Natural killer cell treated with Interleukin-12 subunit alpha and Interleukin-12 subunit beta and Interleukin-15 and Interleukin-18, amount 100 ng/mL, for 72 hours (primary cell): ENCODE measurements around the gene EXOC4. TPM values are rescaled to one million over a fixed set of nuclear protein-coding genes. Genes with fewer than 3 reads are reported as not detected.

Experiments used
- ATAC-seq, 2 donors: fragments of 150-1000 bp; cut with Tn5 transposase in 1 of 2; sonication (Bioruptor Pico), chemical (Tn5 transposase) in 1 of 2; 2 replicates each; pipeline ENCODE4 v1.10.0; 2021
- DNase-seq: peaks from one replicate; pipeline ENCODE4 v3.0.0; 2022; ENCODE audit warnings: low spot score
- H3K27ac Mint-ChIP-seq, 2 donors: 1 replicate in 1 of 2; 2 replicates in 1 of 2; pipeline ENCODE4 v1.8.0; 2022; ENCODE audit warnings: mixed read lengths in 2 of 2, mild to moderate bottlenecking in 1 of 2, moderate library complexity in 1 of 2
- H3K27me3 Mint-ChIP-seq, 2 donors: 1 replicate in 1 of 2; 2 replicates in 1 of 2; pipeline ENCODE4 v1.8.0; 2022; ENCODE audit warnings: mixed read lengths in 2 of 2
- H3K36me3 Mint-ChIP-seq: one replicate; pipeline ENCODE4 v1.8.0; 2022; ENCODE audit warnings: mixed read lengths
- H3K4me1 Mint-ChIP-seq, 2 donors: 1 replicate in 1 of 2; 2 replicates in 1 of 2; pipeline ENCODE4 v1.8.0; 2022; ENCODE audit warnings: low read depth in 2 of 2, mixed read lengths in 2 of 2, mild to moderate bottlenecking in 1 of 2
- H3K4me3 Mint-ChIP-seq: one replicate; pipeline ENCODE4 v1.8.0; 2022; ENCODE audit warnings: mixed read lengths
- H3K9me3 Mint-ChIP-seq: 2 replicates; pipeline ENCODE4 v1.8.0; 2022; ENCODE audit warnings: mixed read lengths
- total RNA-seq, 2 donors: library from RNA; stranded (reverse); gene quantifications; one replicate each; pipeline ENCODE4 v1.2.3, GENCODE V29; 2022

EXOC4 gene
- total RNA-seq, 2 donors from 2014 or later: 78.5 to 107 TPM

DNA sequence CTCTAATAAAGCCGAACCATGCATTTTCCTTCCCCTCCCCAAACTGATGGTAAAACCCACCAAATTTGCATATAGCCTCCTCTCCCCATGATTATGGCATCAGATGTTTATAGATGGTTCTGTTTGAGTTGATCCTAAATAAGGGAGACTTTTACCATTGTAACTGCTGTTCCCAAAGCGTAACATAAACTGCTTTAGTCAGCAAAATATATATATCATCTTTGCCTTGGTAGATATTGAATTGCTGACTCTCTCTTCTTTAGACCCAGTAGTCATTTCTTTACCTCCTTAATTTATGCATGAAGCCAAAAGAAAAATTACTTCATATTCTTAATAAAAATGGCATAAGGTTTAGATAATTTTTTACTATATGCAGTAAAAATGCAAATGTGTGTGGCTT, 788.1 kb downstream of the EXOC4 start:
- no peak overlapping the region for H3K4me3 Mint-ChIP-seq
- no peaks in the 10 kb centered on the region for H3K27me3 Mint-ChIP-seq
- H3K27ac Mint-ChIP-seq: no peak overlapping the region
- ATAC-seq (no peak), DNase-seq (no peak)
- no peaks in the 10 kb centered on the region for H3K36me3 Mint-ChIP-seq
- no peaks in the 10 kb centered on the region for H3K9me3 Mint-ChIP-seq
- H3K4me1 Mint-ChIP-seq: no peaks in the 10 kb centered on the region

DNA sequence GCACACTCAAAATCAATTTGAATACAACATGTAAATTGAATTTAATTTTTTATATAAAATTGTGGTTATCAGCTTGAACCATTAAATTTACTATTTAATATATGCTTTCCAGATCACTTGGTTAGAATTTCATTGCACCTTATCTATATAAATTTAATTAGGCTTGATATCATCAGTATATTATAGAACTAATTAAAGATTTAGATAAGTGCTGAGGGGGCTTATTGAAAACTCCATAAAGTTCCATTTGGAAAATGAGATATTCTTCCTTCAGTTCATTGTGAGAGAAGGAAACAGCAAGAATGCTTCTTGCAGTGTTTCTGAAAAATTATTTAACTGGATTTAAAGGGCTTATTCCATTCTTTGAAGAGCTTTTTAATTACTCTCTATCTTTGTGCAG, 788.6 kb downstream of the EXOC4 start:
- Mint-ChIP-seq H3K27ac (no peak overlapping the region), H3K4me1 (no peaks in the 10 kb centered on the region), H3K9me3 (no peaks in the 10 kb centered on the region), H3K27me3 (no peaks in the 10 kb centered on the region), H3K36me3 (no peaks in the 10 kb centered on the region), H3K4me3 (no peak overlapping the region)
- DNase-seq (no peak), ATAC-seq (no peak)

GRCh38 chr7:134042307-134042706, 789.4 kb downstream of the EXOC4 start:
- DNase-seq (no peak), ATAC-seq (no peak)
- no peaks in the 10 kb centered on the region for H3K36me3 Mint-ChIP-seq

GRCh38 chr7:134044682-134045081, 791.8 kb downstream of the EXOC4 start:
- Mint-ChIP-seq H3K4me3 (no peak overlapping the region), H3K36me3 (no peaks in the 10 kb centered on the region), H3K27ac (no peak overlapping the region), H3K27me3 (no peaks in the 10 kb centered on the region), H3K9me3 (no peaks in the 10 kb centered on the region), H3K4me1 (no peaks in the 10 kb centered on the region)
- DNase-seq: no peak
- no peak for ATAC-seq

More at GRCh38 chr7:134042307-134042706, 789.4 kb downstream of the EXOC4 start:
- Mint-ChIP-seq H3K4me1 (no peaks in the 10 kb centered on the region), H3K27ac (no peak overlapping the region), H3K4me3 (no peak overlapping the region), H3K27me3 (no peaks in the 10 kb centered on the region), H3K9me3 (no peaks in the 10 kb centered on the region)

- Mint-ChIP-seq H3K27me3 (no peaks in the 10 kb centered on the region), H3K27ac (no peak overlapping the region), H3K9me3 (no peaks in the 10 kb centered on the region), H3K4me3 (no peak overlapping the region), H3K4me1 (no peaks in the 10 kb centered on the region), H3K36me3 (no peaks in the 10 kb centered on the region)
- DNase-seq (no peak), ATAC-seq (no peak)
These were observed 792.8 kb downstream of the EXOC4 start for GRCh38 chr7:134045716-134046115.

GRCh38 chr7:134046594-134047128, 793.8 kb downstream of the EXOC4 start:
- Mint-ChIP-seq H3K4me3 (no peak overlapping the region), H3K9me3 (no peaks in the 10 kb centered on the region), H3K27me3 (no peaks in the 10 kb centered on the region), H3K36me3 (no peaks in the 10 kb centered on the region), H3K27ac (no peak overlapping the region), H3K4me1 (no peaks in the 10 kb centered on the region)
- ATAC-seq: no peak
- DNase-seq: no peak

DNA sequence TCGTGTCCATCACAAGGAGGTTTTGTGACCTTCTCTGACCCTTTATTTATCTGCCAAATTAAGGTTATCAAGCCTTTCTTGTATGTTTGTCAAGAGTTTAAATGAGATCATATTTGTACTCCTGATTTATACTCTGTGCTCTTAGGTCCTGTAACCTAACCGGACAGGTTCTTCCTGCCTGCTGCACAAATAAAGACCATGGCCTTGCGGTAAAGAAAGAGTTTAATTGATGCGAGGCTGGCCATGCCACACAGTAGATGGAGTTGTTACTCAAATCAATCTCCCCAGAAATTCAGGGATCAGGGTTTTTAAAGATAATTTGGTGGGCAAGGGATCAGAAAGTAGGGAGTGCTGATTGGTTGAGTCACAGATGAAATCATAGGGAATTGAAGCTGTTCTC, 794.8 kb downstream of the EXOC4 start:
- no peaks in the 10 kb centered on the region for H3K27me3 Mint-ChIP-seq
- H3K9me3 Mint-ChIP-seq: no peaks in the 10 kb centered on the region
- H3K36me3 Mint-ChIP-seq: no peaks in the 10 kb centered on the region
- ATAC-seq (no peak), DNase-seq (no peak)
- no peaks in the 10 kb centered on the region for H3K4me1 Mint-ChIP-seq
- H3K27ac Mint-ChIP-seq: no peak overlapping the region
- H3K4me3 Mint-ChIP-seq: no peak overlapping the region

DNA sequence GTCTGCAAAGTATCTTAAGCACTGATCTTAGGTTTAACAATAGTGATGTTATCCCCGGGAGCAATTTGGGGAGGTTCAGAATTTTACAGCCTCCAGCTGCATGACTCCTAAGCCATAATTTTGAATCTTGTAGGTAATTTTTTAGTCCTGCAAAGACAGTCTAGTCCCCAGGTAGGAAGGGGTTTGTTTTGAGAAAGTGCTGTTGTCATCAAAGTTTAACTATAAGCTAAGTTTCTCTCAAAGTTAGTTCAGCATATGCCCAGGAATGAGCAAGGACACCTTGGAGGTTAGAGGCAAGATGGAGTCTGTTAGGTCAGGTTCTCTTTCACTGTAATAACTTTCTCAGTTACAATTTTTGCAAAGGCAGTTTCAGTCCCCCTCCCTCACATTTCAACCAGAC, 795.3 kb downstream of the EXOC4 start:
- no peak overlapping the region for H3K4me3 Mint-ChIP-seq
- ATAC-seq (no peak), DNase-seq (no peak)
- H3K4me1 Mint-ChIP-seq: no peaks in the 10 kb centered on the region
- no peaks in the 10 kb centered on the region for H3K36me3 Mint-ChIP-seq
- no peaks in the 10 kb centered on the region for H3K27me3 Mint-ChIP-seq
- no peak overlapping the region for H3K27ac Mint-ChIP-seq
- no peaks in the 10 kb centered on the region for H3K9me3 Mint-ChIP-seq

DNA sequence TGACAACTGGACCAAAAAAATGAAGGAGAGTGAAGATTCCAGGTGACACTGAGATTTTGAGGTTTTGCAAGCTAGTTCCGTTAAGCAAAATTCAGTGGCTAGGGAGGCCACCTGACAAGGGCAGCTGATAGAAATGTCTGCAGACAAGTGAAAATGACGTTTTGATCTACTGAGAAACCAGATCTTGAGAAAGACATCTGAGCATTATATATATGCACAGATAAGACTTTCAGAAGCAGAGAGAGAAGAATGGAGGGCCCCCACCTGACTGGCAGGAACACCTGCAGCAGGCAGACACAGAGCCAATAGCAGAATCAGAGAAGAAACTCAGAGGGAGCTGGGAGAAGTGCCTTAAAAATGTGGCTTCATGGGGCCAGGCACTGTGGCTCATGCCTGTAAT, 798.1 kb downstream of the EXOC4 start:
- DNase-seq: no peak
- H3K36me3 Mint-ChIP-seq: no peaks in the 10 kb centered on the region
- no peak overlapping the region for H3K27ac Mint-ChIP-seq
- no peak overlapping the region for H3K4me3 Mint-ChIP-seq
- H3K4me1 Mint-ChIP-seq: no peaks in the 10 kb centered on the region
- H3K9me3 Mint-ChIP-seq: no peaks in the 10 kb centered on the region
- ATAC-seq: no peak
- no peaks in the 10 kb centered on the region for H3K27me3 Mint-ChIP-seq

GRCh38 chr7:134056816-134057215, 803.9 kb downstream of the EXOC4 start:
- Mint-ChIP-seq H3K4me3 (no peak overlapping the region), H3K27me3 (no peaks in the 10 kb centered on the region), H3K9me3 (no peaks in the 10 kb centered on the region), H3K4me1 (no peaks in the 10 kb centered on the region), H3K27ac (no peak overlapping the region), H3K36me3 (no peaks in the 10 kb centered on the region)
- ATAC-seq: no peak
- DNase-seq: no peak

DNA sequence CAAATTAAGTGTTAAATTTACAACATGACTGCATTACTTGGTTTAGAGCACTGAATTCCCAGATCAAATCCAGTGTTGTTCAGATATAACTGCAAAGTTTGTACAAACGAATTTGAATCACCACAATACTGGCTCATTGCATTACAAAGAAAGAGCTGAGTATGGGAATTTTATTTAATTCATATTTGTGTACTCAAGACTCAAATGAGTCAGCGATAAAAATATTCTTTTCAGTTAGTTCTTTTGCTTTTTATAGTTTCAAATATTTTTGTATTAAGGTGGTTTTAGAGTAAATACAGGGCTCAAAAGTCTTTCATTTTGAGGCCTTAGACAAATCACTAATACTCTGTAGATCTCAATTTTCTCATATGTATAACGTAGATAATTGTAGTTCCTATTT, 805.6 kb downstream of the EXOC4 start:
- Mint-ChIP-seq H3K27ac (no peak overlapping the region), H3K27me3 (no peaks in the 10 kb centered on the region), H3K4me1 (peaks cover 0 to 2% of the 10 kb centered on the region in 2 donors), H3K36me3 (no peaks in the 10 kb centered on the region), H3K9me3 (no peaks in the 10 kb centered on the region), H3K4me3 (no peak overlapping the region)
- DNase-seq (no peak), ATAC-seq (no peak)

- Mint-ChIP-seq H3K36me3 (no peaks in the 10 kb centered on the region), H3K4me1 (peaks cover 0 to 2% of the 10 kb centered on the region in 2 donors), H3K27ac (no peak overlapping the region), H3K27me3 (no peaks in the 10 kb centered on the region), H3K4me3 (no peak overlapping the region), H3K9me3 (no peaks in the 10 kb centered on the region)
- ATAC-seq: no peak
- no peak for DNase-seq
These were observed 806.1 kb downstream of the EXOC4 start for GRCh38 chr7:134058980-134059379.

DNA sequence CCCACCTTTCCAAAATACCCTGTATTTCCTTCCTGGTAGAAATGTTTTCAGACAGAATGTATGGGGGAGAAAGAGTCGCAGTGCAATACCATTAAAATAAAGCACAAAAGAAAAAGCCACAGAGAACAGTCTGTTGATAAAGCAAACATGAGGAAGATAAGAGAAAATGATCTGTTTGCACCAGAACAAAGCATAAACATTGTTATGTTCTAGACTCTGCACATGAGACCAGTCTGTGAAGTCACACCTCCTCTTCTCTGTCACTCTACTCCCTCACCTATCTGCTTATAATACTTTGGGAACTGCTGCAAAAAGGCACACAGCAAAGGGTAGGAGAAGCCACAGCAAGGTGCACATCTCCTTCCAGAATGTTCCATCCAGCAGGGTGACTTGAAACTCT, 807.0 kb downstream of the EXOC4 start:
- DNase-seq (no peak), ATAC-seq (no peak)
- no peaks in the 10 kb centered on the region for H3K27me3 Mint-ChIP-seq
- H3K9me3 Mint-ChIP-seq: no peaks in the 10 kb centered on the region
- no peaks in the 10 kb centered on the region for H3K36me3 Mint-ChIP-seq
- H3K27ac Mint-ChIP-seq: no peak overlapping the region
- peaks cover 0 to 2% of the 10 kb centered on the region in 2 donors for H3K4me1 Mint-ChIP-seq
- H3K4me3 Mint-ChIP-seq: no peak overlapping the region

- Mint-ChIP-seq H3K36me3 (no peaks in the 10 kb centered on the region), H3K4me1 (peaks cover 0 to 2% of the 10 kb centered on the region in 2 donors), H3K9me3 (no peaks in the 10 kb centered on the region), H3K27me3 (no peaks in the 10 kb centered on the region), H3K27ac (no peak overlapping the region), H3K4me3 (no peak overlapping the region)
- ATAC-seq: no peak
- DNase-seq: no peak
These were observed 808.0 kb downstream of the EXOC4 start for GRCh38 chr7:134060874-134061273.

DNA sequence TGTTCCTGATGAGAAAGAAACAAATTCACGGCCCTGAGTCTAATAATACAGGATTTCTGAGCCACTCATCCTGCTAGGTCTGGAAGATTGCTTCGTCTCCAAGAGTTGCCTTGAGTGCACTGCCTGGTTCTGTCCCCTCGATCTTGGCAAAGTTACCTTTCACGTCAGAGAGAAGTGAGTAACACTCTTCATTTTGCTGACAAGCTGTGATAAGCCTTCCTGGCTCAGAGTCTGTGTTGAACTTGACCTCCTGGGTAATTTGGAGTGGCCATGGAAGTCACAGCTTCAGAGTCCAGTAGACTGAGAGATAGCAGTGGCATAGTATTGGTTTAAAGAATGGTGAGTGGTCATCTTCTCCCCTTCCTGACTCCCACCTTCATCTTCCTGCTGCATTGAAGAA, 809.6 kb downstream of the EXOC4 start:
- ATAC-seq: no peak
- no peak for DNase-seq
- no peaks in the 10 kb centered on the region for H3K27me3 Mint-ChIP-seq
- H3K36me3 Mint-ChIP-seq: no peaks in the 10 kb centered on the region
- no peak overlapping the region for H3K27ac Mint-ChIP-seq
- peaks cover 0 to 2% of the 10 kb centered on the region in 2 donors for H3K4me1 Mint-ChIP-seq
- no peak overlapping the region for H3K4me3 Mint-ChIP-seq
- no peaks in the 10 kb centered on the region for H3K9me3 Mint-ChIP-seq
